Measurements from ENCODE around the gene MACROD2.

The MACROD2 gene

DNA sequence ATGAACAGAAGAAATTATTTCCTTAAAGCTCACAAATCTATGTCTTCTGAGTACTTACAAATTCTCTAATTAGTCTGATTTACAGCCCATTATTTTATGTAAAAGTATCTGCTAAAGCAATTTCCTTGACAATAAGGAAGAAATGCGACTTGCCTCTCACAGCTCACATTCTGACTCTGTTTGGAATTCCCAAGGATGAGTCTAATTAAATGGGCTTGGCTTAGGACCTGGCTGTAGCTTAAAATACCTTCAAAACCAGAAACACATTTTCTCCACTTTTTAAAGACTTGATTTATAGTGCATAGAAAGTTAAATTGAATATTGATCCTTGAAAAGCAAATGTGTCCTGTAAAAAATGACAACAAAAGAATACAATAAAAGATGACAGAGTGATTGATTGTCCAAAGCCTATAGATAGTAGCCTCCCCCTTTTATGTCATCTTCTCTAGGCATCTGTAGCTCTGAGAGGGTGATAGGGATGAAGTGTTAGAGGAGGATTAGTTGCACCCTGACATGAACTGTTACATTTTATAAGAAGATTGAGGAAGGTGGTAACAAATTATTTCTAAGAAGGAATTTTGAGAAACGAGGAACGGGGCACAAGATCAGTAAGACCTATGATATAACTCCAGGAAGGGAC is 118.9 kb downstream of the MACROD2 start:
- in situ Hi-C loops (cut with MboI; ENCODE audit: low sequenced_read_pairs, unreplicated experiment), result no loop called here

DNA sequence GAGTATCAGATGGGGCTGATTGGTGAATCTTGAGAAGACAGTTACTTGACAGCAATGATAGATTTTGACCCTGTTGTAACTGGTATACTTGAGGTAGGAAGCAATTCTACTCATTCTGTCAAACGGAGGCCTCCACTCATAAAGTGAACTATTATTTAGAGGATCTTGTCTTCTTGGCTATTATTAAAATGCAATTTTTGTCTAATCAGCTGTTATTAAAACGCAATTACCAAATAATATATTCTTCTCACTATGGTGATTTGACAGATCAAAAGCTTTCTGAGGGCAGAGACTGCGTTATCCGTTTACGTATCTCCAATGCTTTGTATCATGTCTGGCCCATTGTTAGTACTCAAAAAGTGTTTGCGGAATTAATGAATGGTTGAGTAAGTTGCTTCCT is 120.7 kb downstream of the MACROD2 start:
- in situ Hi-C loops (cut with MboI; ENCODE audit: low sequenced_read_pairs, unreplicated experiment), result no loop called here
- no peak for DNase-seq (ENCODE audit: low spot score)
- TF ChIP-seq, protein P1, sequence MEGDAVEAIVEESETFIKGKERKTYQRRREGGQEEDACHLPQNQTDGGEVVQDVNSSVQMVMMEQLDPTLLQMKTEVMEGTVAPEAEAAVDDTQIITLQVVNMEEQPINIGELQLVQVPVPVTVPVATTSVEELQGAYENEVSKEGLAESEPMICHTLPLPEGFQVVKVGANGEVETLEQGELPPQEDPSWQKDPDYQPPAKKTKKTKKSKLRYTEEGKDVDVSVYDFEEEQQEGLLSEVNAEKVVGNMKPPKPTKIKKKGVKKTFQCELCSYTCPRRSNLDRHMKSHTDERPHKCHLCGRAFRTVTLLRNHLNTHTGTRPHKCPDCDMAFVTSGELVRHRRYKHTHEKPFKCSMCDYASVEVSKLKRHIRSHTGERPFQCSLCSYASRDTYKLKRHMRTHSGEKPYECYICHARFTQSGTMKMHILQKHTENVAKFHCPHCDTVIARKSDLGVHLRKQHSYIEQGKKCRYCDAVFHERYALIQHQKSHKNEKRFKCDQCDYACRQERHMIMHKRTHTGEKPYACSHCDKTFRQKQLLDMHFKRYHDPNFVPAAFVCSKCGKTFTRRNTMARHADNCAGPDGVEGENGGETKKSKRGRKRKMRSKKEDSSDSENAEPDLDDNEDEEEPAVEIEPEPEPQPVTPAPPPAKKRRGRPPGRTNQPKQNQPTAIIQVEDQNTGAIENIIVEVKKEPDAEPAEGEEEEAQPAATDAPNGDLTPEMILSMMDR (IDR thresholded peaks at IDR 0.05; ENCODE audit: borderline replicate concordance, control extremely low read depth, extremely low read depth, insufficient read depth, missing control alignments), result no peak

More for the DNA sequence above, 118.9 kb downstream of the MACROD2 start:
- DNase-seq (ENCODE audit: low spot score), result no peak
- TF ChIP-seq, protein P1 (IDR thresholded peaks at IDR 0.05; ENCODE audit: borderline replicate concordance, control extremely low read depth, extremely low read depth, insufficient read depth, missing control alignments), result no peak

DNA sequence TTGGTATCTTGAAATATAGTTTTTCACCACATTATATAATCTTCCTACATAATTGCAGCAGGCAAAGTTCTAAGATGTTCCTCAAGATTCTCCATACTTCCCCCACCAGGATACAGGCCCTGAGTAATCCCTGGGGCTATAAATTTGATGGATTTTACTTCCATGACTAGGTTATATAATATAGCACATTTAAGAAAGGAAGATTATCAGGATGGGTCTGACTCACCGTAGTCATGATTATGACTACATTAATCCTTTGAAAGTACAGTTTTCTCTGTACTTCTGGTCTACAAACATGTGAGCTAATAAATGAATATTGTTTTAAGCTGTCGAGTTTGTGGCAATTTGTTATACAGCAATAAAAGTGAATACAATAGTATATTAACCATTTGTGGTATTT is 122.5 kb downstream of the MACROD2 start:
- in situ Hi-C loops (cut with MboI; ENCODE audit: low sequenced_read_pairs, unreplicated experiment), result no loop called here
- TF ChIP-seq, protein P1 (IDR thresholded peaks at IDR 0.05; ENCODE audit: borderline replicate concordance, control extremely low read depth, extremely low read depth, insufficient read depth, missing control alignments), result no peak
- DNase-seq (ENCODE audit: low spot score), result no peak

DNA sequence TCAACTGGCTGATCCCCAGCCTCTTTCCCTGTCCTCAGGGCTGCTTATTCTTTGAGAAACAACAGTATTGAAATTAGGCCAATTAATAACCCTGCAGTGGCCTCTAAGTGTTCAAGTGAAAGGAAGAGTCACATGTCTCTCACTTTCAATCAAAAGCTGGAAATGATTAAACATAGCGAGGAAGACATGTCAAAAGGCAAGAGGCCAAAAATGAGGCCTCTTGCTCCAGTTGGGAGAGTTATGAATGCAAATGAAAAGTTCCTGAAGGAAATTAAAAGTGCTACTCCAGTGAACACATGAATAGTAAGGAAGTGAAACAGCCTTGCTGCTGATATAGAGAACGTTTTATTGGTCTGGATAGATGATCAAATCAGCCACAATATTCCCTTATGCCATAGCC is 131.5 kb downstream of the MACROD2 start:
- in situ Hi-C loops (cut with MboI; ENCODE audit: low sequenced_read_pairs, unreplicated experiment), result no loop called here
- TF ChIP-seq, protein P1 (IDR thresholded peaks at IDR 0.05; ENCODE audit: borderline replicate concordance, control extremely low read depth, extremely low read depth, insufficient read depth, missing control alignments), result no peak
- DNase-seq (ENCODE audit: low spot score), result no peak

DNA sequence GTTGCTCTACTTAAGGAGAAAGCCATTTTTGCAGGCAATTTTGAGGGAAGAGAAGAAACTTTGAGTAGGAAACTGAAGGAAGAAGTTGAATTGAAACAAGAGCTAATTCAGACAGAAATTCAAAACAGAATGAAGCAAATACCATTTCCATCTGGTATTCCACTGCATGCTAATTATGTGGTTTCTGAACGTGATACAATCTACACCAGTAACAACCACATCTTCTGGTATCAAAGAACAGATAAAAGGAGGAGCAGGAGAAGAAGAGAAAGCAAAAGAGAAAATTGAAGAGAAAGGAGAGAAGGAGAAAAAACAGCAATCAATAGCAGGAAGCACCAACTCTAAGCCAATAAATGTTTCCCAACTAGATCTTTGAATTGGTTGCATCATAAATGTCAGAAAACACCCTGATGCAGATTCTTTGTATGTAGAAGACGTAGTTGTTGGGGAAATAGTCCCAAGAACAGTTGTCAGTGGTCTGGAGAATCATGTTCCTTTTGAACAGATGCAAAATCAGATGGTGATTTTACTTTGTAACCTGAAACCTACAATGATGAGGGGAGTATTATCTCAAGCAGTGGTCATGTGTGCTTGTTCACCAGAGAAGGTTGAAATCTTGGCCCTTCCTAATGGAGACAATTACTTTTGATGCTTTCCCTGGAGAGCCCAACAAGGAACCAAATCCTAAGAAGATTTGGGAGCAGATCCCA is 132.4 kb downstream of the MACROD2 start:
- TF ChIP-seq, protein P1 (IDR thresholded peaks at IDR 0.05; ENCODE audit: borderline replicate concordance, control extremely low read depth, extremely low read depth, insufficient read depth, missing control alignments), result no peak
- in situ Hi-C loops (cut with MboI; ENCODE audit: low sequenced_read_pairs, unreplicated experiment), result no loop called here
- DNase-seq (ENCODE audit: low spot score), result no peak

DNA sequence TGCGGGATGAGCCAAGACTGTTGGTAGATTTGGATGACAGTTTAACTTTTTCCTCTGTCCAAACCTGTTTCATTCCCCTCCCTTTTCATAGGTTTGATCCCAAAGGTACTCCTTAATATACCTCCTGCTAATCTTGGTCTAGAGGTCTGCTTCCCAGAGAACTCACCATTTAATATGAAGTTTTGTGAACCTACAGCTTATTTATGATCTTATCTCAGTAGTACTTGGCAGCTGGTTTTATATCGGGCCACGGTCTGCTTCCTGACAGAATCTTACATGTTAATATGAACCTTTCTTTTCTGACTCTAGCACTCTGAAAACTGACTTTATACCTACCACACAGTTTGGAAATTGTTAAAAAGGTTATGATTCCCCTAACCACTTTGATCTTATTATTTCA is 138.7 kb downstream of the MACROD2 start:
- DNase-seq (ENCODE audit: low spot score), result no peak
- in situ Hi-C loops (cut with MboI; ENCODE audit: low sequenced_read_pairs, unreplicated experiment), result no loop called here
- TF ChIP-seq, protein P1 (IDR thresholded peaks at IDR 0.05; ENCODE audit: borderline replicate concordance, control extremely low read depth, extremely low read depth, insufficient read depth, missing control alignments), result no peak

All from GM13976 (cell line).